GM12878 (cell line): Measurements from ENCODE around the gene IRS2. TPM values are rescaled to one million over a fixed set of nuclear protein-coding genes. Genes with fewer than 3 reads are reported as not detected.

Experiments used
- CBX5 ChIP-seq: sonication (generic); IDR thresholded peaks from 2 replicates; pipeline ENCODE4 v1.6.1; 2016; ENCODE audit warnings: low read depth, moderate library complexity, mild to moderate bottlenecking, inconsistent platforms
- EP300 ChIP-seq, 2 experiments: fragments of 150-350 bp in 1 of 2; IDR thresholded peaks; 2 replicates each; pipeline ENCODE4 v1.6.1; 2011 to 2012; ENCODE audit warnings: low read depth in 2 of 2, low read length in 2 of 2, borderline replicate concordance in 1 of 2, improper control_type of control experiment in 1 of 2, inconsistent platforms in 1 of 2; ENCODE audit not compliant: control insufficient read depth in 1 of 2
- NR2C2 ChIP-seq: IDR thresholded peaks from 2 replicates; pipeline ENCODE4 v1.6.1; 2011; ENCODE audit warnings: borderline replicate concordance, low read depth; ENCODE audit not compliant: control insufficient read depth, insufficient read length
- polyA plus RNA-seq, 11 experiments: library from polyadenylated mRNA; depleted of rRNA in 4 of 11; unstranded in 6 of 11; stranded (reverse) in 5 of 11; fragments of >200 nt; fragmentation: Nextera tagmentation in 4 of 11; fragmentation: Illumina TruSeq in 1 of 11; extraction: Ambion mirVana in 4 of 11; extraction: Trizol in 1 of 11; gene quantifications; 1 replicate in 1 of 11; 2 replicates in 10 of 11; pipeline versions ENCODE4 v1.2.1 to v1.2.3, GENCODE V29; 2011 to 2016; ENCODE audit warnings: inconsistent platforms in 2 of 11, missing spikeins in 2 of 11, low read depth in 1 of 11
- total RNA-seq, 4 experiments: library from RNA; depleted of rRNA in 3 of 4; stranded (reverse); fragments of >200 nt in 3 of 4; fragmentation: Illumina TruSeq in 1 of 4; extraction: Trizol in 1 of 4; gene quantifications; 2 replicates each; pipeline versions ENCODE4 v1.2.1 to v1.2.3, GENCODE V29; 2013 to 2021
- TF ChIP-seq, protein P1 (sequence below): IDR thresholded peaks from 2 replicates; pipeline ENCODE4 v1.6.1; 2012; ENCODE audit warnings: improper control_type of control experiment, low read depth, low read length; ENCODE audit not compliant: insufficient replicate concordance
- TF ChIP-seq, protein P2 (sequence below): IDR thresholded peaks from 2 replicates; pipeline ENCODE4 v1.6.1; 2012; ENCODE audit warnings: low read length, inconsistent platforms
- TF ChIP-seq, protein P3 (sequence below): fragments of 450-650 bp; formaldehyde crosslinking; IDR thresholded peaks from 2 replicates; pipeline ENCODE4 v1.4.0; 2022; ENCODE audit warnings: mild to moderate bottlenecking, moderate library complexity
- TF ChIP-seq, protein P4 (sequence below): fragments of 450-650 bp; IDR thresholded peaks from 2 replicates; pipeline ENCODE4 v1.6.1; 2016; ENCODE audit warnings: mild to moderate bottlenecking

Gene IRS2
- total and polyA plus RNA-seq, 10 of the 15 experiments (the other 5 are each of a cell fraction or from before 2014, with no cell fraction given), result 0.01 to 0.31 (median 0.07) TPM; not detected in 6

DNA sequence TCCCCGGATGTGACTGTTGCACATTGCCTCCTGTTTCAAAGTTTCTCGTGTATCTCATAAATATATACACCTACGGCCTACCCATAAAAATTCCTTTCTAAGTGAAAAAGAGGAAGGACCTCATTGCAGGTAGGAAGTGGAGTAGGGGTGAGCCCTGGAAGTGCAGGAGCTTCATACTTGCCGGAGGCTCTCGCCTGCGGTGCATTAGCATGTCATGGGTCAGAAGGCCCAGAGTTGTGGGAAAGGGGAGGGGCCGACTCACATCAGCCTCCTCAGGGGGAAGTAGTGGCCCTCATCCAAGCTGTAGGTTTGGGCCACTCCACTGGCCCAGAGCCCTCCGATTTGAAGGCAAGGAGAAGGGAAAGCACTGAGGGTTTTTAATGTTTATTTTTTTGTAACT, 26.0 kb upstream of the IRS2 start (continued):
- TF ChIP-seq, protein P1, sequence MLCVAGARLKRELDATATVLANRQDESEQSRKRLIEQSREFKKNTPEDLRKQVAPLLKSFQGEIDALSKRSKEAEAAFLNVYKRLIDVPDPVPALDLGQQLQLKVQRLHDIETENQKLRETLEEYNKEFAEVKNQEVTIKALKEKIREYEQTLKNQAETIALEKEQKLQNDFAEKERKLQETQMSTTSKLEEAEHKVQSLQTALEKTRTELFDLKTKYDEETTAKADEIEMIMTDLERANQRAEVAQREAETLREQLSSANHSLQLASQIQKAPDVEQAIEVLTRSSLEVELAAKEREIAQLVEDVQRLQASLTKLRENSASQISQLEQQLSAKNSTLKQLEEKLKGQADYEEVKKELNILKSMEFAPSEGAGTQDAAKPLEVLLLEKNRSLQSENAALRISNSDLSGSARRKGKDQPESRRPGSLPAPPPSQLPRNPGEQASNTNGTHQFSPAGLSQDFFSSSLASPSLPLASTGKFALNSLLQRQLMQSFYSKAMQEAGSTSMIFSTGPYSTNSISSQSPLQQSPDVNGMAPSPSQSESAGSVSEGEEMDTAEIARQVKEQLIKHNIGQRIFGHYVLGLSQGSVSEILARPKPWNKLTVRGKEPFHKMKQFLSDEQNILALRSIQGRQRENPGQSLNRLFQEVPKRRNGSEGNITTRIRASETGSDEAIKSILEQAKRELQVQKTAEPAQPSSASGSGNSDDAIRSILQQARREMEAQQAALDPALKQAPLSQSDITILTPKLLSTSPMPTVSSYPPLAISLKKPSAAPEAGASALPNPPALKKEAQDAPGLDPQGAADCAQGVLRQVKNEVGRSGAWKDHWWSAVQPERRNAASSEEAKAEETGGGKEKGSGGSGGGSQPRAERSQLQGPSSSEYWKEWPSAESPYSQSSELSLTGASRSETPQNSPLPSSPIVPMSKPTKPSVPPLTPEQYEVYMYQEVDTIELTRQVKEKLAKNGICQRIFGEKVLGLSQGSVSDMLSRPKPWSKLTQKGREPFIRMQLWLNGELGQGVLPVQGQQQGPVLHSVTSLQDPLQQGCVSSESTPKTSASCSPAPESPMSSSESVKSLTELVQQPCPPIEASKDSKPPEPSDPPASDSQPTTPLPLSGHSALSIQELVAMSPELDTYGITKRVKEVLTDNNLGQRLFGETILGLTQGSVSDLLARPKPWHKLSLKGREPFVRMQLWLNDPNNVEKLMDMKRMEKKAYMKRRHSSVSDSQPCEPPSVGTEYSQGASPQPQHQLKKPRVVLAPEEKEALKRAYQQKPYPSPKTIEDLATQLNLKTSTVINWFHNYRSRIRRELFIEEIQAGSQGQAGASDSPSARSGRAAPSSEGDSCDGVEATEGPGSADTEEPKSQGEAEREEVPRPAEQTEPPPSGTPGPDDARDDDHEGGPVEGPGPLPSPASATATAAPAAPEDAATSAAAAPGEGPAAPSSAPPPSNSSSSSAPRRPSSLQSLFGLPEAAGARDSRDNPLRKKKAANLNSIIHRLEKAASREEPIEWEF, result no peak
- TF ChIP-seq NR2C2 (no peak), EP300 (IDR thresholded peaks at IDR 0.05; ENCODE audit: borderline replicate concordance in 1 of 2, control insufficient read depth in 1 of 2, low read depth in 2 of 2, low read length in 2 of 2) (no peak), CBX5 (no peak)
- TF ChIP-seq, protein P2, sequence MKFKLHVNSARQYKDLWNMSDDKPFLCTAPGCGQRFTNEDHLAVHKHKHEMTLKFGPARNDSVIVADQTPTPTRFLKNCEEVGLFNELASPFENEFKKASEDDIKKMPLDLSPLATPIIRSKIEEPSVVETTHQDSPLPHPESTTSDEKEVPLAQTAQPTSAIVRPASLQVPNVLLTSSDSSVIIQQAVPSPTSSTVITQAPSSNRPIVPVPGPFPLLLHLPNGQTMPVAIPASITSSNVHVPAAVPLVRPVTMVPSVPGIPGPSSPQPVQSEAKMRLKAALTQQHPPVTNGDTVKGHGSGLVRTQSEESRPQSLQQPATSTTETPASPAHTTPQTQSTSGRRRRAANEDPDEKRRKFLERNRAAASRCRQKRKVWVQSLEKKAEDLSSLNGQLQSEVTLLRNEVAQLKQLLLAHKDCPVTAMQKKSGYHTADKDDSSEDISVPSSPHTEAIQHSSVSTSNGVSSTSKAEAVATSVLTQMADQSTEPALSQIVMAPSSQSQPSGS, result no peak
- TF ChIP-seq, protein P3, sequence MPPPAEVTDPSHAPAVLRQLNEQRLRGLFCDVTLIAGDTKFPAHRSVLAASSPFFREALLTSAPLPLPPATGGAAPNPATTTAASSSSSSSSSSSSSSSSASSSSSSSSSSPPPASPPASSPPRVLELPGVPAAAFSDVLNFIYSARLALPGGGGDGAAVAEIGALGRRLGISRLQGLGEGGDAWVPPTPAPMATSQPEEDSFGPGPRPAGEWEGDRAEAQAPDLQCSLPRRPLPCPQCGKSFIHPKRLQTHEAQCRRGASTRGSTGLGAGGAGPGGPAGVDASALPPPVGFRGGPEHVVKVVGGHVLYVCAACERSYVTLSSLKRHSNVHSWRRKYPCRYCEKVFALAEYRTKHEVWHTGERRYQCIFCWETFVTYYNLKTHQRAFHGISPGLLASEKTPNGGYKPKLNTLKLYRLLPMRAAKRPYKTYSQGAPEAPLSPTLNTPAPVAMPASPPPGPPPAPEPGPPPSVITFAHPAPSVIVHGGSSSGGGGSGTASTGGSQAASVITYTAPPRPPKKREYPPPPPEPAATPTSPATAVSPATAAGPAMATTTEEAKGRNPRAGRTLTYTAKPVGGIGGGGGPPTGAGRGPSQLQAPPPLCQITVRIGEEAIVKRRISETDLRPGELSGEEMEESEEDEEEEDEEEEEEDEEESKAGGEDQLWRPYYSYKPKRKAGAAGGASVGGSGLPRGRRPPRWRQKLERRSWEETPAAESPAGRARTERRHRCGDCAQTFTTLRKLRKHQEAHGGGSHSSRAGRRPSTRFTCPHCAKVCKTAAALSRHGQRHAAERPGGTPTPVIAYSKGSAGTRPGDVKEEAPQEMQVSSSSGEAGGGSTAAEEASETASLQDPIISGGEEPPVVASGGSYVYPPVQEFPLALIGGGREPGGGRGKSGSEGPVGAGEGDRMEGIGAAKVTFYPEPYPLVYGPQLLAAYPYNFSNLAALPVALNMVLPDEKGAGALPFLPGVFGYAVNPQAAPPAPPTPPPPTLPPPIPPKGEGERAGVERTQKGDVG (CRISPR knock-in tag), result no peak
- TF ChIP-seq, protein P4, sequence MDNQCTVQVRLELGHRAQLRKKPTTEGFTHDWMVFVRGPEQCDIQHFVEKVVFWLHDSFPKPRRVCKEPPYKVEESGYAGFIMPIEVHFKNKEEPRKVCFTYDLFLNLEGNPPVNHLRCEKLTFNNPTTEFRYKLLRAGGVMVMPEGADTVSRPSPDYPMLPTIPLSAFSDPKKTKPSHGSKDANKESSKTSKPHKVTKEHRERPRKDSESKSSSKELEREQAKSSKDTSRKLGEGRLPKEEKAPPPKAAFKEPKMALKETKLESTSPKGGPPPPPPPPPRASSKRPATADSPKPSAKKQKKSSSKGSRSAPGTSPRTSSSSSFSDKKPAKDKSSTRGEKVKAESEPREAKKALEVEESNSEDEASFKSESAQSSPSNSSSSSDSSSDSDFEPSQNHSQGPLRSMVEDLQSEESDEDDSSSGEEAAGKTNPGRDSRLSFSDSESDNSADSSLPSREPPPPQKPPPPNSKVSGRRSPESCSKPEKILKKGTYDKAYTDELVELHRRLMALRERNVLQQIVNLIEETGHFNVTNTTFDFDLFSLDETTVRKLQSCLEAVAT, result no peak
